Neutrophil (primary cell): ENCODE measurements around the gene CFAP74.

Experiments used
- H3K27ac ChIP-seq: fragments of 200-600 bp; sonication (generic); 2 replicates; pipeline ENCODE4 v1.5.1; 2016; ENCODE audit warnings: mild to moderate bottlenecking, moderate library complexity
- H3K27me3 ChIP-seq: fragments of 200-600 bp; sonication (generic); 2 replicates; pipeline ENCODE4 v1.6.0; 2016; ENCODE audit warnings: mild to moderate bottlenecking
- H3K36me3 ChIP-seq: fragments of 200-600 bp; sonication (generic); 2 replicates; pipeline ENCODE4 v1.5.1; 2017
- H3K4me1 ChIP-seq, 2 experiments: fragments of 200-600 bp in 1 of 2; sonication (generic) in 1 of 2; 1 replicate in 1 of 2; 2 replicates in 1 of 2; pipeline versions ENCODE4 v1.5.1 to v1.6.1; 2013 to 2016; ENCODE audit warnings: low read depth in 1 of 2, low read length in 1 of 2, mild to moderate bottlenecking in 1 of 2, moderate library complexity in 1 of 2; ENCODE audit not compliant: control insufficient read depth in 1 of 2, insufficient read depth in 1 of 2
- H3K4me3 ChIP-seq, 2 experiments: fragments of 200-600 bp in 1 of 2; sonication (generic) in 1 of 2; 1 replicate in 1 of 2; 2 replicates in 1 of 2; pipeline ENCODE4 v1.5.1; 2013 to 2016; ENCODE audit warnings: low read depth in 1 of 2, low read length in 1 of 2, mild to moderate bottlenecking in 1 of 2, moderate library complexity in 1 of 2
- H3K9me3 ChIP-seq: fragments of 200-600 bp; sonication (generic); 2 replicates; pipeline ENCODE4 v1.5.1; 2016
- TF ChIP-seq, protein P1 (sequence below): fragments of 200-600 bp; sonication (generic); IDR thresholded peaks from 2 replicates; pipeline ENCODE4 v1.5.1; 2016; ENCODE audit warnings: antibody characterized with exemption

Gene CFAP74

DNA sequence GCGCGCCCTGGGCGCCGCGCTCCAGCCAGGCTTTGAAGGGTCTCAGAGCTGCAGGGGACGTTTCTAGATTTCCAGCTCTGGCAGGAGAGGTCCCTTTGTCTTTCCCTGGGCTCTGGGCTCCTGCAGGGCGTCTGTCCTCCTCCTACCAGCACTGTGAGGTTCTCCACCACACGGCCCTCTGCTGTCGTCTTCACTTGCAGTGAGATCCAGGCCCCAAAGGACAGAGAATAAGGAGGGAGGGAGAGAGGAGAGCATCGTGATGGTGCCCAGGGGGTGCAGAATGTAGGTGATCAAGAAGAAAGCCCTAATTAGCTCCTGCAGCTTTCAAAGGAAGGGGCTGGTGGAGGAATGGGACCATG lies 108.5 kb downstream of the CFAP74 start:
- H3K4me3 ChIP-seq = no peak overlapping the region
- H3K4me1 ChIP-seq = peaks cover 5 to 13% of the 10 kb centered on the region in 2 experiments

DNA sequence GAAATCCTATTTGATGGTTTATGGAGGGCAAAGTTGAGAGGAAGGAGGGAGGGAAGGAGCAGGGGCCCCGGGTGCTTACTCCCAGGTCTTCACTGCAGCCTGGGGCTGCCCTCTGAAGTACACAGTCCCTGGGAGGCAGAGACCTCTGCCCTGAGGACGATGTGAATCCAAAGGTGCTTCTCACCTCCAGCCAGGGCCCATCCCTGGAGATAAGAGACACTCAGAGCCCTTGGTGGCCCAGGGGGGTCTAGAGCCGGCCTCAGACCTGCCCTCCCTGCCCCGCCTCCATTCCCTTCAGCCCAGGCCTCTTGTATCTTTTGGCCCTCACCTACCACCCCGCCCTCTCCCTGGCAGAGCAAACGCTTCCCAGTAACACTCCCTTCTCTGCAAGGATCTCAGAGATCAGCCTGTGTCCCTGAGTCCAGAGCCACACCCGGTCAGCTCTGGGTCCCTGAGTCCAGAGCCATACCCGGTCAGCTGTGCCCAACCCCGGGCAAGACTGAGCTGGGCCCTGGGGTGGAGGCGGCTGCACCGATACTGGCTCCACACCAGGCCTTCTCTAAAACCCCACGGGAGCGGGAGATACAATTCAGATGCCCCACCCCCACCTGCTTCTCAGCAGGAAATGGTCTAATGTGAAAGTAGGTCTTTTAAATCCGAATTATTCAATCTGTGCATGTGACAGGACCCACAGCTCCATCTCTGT lies 109.1 kb downstream of the CFAP74 start:
- Histone ChIP-seq H3K9me3 (no peaks in the 10 kb centered on the region), H3K27me3 (peaks cover 57% of the 10 kb centered on the region), H3K36me3 (no peaks in the 10 kb centered on the region), H3K4me3 (no peak overlapping the region), H3K27ac (no peak overlapping the region), H3K4me1 (peaks cover 6 to 14% of the 10 kb centered on the region in 2 experiments)
- TF ChIP-seq, protein P1, sequence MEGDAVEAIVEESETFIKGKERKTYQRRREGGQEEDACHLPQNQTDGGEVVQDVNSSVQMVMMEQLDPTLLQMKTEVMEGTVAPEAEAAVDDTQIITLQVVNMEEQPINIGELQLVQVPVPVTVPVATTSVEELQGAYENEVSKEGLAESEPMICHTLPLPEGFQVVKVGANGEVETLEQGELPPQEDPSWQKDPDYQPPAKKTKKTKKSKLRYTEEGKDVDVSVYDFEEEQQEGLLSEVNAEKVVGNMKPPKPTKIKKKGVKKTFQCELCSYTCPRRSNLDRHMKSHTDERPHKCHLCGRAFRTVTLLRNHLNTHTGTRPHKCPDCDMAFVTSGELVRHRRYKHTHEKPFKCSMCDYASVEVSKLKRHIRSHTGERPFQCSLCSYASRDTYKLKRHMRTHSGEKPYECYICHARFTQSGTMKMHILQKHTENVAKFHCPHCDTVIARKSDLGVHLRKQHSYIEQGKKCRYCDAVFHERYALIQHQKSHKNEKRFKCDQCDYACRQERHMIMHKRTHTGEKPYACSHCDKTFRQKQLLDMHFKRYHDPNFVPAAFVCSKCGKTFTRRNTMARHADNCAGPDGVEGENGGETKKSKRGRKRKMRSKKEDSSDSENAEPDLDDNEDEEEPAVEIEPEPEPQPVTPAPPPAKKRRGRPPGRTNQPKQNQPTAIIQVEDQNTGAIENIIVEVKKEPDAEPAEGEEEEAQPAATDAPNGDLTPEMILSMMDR = no peak

More for the DNA sequence above, 108.5 kb downstream of the CFAP74 start:
- Histone ChIP-seq H3K9me3 (no peaks in the 10 kb centered on the region), H3K27ac (no peak overlapping the region), H3K36me3 (no peaks in the 10 kb centered on the region), H3K27me3 (peaks cover 62% of the 10 kb centered on the region)
- TF ChIP-seq, protein P1 = no peak

DNA sequence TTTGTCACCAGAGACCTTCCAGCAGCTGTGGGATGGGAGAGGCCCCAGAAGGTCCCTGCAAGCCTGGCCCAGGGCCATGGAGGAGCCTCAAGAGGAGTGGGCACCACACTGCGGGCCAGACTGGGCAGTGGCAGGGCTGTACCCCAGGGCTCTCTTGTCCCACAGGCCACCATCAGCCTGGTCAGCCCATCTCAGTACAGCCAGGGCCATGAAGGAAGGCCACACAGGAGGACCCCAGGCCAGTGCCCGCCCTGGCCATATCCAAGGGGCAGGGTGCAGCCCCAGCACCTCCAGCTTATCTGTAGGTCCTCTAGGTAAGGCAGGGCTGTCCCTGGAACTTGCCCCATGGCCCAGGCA lies 109.6 kb downstream of the CFAP74 start:
- no peak overlapping the region for H3K27ac ChIP-seq
- TF ChIP-seq, protein P1 = no peak
- H3K9me3 ChIP-seq = no peaks in the 10 kb centered on the region
- no peaks in the 10 kb centered on the region for H3K36me3 ChIP-seq
- peaks cover 12 to 19% of the 10 kb centered on the region in 2 experiments for H3K4me1 ChIP-seq
- H3K27me3 ChIP-seq = peaks cover 52% of the 10 kb centered on the region
- H3K4me3 ChIP-seq = no peak overlapping the region

DNA sequence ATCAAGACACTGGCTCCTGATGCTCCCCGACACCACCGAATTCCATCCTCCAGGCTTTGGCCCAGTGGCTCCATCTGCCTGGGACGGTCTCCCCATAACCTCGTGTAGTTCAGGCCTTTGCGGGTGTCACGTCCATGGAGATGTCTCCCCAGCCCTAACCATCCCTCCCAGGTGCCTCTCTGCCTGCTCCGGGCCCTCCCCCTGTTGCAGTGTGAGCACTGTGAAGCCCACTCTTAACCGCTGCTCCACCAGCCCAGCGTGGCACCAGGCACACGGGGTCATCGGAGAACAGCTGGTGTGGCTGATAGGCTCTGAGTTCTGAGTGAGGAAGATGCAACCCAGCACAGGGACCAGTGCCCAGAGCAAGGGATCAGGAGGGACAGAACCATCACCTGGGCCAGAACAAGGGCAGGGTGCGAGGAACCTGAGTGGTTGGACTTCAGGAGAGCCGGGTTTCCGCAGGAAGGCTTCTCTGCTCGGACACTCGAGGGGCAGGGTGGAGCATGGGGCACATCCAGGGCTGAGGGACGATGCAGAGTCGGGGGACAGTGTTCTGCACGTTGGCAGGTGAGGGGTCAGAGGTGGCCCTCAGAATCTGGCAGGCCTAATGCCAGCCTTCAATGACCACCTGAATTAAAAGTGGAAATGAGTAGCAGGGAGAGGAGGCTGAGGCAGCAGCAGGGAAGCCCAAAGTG lies 110.1 kb downstream of the CFAP74 start:
- TF ChIP-seq, protein P1 = no peak
- Histone ChIP-seq H3K27me3 (peaks cover 46% of the 10 kb centered on the region), H3K4me1 (peaks cover 17 to 25% of the 10 kb centered on the region in 2 experiments), H3K27ac (no peak overlapping the region), H3K9me3 (no peaks in the 10 kb centered on the region), H3K36me3 (no peaks in the 10 kb centered on the region), H3K4me3 (no peak overlapping the region)

DNA sequence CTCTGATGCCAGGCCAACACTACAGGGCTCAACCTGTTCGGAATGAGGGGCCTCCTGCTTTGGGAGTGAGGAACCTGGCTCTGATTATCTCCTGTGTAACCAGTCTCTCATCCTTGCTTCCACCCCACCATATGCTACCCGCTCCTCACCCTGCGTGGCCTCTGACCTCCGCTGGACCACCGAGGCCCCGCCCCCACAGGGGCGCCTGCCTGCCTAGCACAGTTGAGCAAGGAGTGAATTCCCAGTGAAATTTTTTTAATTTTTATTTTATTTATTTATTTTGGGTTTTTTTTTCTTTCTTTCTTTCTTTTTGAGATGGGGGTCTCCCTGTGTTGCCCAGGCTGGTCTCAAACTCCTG lies 110.8 kb downstream of the CFAP74 start:
- Histone ChIP-seq H3K4me3 (no peak overlapping the region), H3K27ac (no peak overlapping the region)
- TF ChIP-seq, protein P1 = no peak

More for the DNA sequence above, 110.8 kb downstream of the CFAP74 start:
- Histone ChIP-seq H3K4me1 (peaks cover 24 to 32% of the 10 kb centered on the region in 2 experiments), H3K27me3 (peaks cover 39% of the 10 kb centered on the region), H3K36me3 (no peaks in the 10 kb centered on the region), H3K9me3 (no peaks in the 10 kb centered on the region)
